Stimulated activated CD4-positive, alpha-beta T cell treated with anti-CD3 and anti-CD28 coated beads, Interleukin-2, amount 100 ng/mL, for 24 hours (primary cell): Measurements from ENCODE around the gene ARID4B.
"Not testable (repeated sequence)": the region's sequence is repeated elsewhere in the genome, so short reads cannot be mapped to it uniquely, and the experiment has no call there.

Experiments used
- DNase-seq, 2 donors: peaks; one replicate each; pipeline ENCODE4 v3.0.0-alpha.2; 2020

The ARID4B gene

DNA sequence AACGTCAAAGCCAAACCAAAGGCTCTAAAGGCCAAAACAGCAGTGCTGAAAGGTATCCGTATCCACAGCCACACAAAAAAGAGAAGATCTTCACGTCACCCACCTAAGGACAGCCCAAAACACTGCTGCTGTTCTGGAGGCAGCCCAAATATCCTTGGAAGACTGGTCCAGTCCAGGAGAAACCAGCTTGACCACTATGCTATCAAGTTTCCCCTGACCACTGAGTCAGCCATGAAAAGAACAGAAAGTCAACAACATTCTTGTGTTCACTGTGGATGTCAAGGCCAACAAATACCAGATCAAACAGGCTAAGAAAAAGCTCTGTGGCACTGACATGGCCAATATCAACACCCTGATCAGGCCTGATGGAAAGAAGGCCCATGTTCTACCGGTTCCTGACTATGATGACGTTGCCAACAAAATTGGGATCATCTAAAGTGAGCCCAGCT is 32.1 kb downstream of the ARID4B start:
- no peak for DNase-seq

DNA sequence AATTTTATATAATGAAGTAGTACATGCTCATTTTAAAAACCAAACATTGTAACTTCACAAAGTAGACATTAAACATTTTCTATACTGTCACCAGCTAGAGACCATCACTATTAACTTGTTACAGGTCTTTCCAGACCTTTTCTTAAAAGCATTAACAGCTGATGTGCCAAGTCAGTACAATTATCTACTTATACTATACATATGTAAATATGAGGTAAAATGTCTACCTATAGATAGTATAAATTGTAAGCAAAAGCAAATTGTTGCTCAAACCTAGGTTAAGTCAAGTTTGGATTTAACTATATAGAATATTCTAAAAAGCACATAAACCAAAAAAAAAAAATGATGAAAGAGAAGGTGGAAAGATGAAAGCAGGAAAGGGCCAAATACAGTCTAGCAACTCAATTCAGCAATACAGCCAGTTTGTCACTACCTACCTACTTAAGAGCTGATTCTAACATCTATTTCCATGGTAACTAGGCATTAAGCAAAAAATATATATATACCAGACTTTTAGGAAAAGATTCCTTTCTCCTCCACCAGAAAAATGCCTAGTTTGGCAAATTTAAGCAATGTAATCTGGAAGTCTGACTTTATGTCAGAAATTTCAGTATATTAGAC is 34.5 kb downstream of the ARID4B start:
- no peak for DNase-seq

DNA sequence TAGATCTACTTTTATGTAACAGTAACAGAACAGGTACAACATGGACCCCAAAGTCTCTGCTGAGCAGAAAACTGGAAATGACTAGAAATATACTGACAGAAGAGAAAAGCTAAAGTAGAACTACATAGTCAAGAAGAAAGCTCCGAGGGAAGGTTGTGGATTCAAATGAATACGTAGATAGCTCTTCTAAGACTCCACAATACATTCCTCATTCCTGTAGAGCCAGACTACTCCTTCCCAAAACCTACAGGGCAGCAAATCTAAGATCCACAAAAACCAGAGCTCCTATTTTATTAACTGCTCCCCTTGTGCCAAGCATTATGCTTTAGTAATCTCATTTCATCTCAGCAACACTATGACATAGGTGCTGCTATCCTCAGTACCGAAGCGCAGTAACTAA is 35.2 kb downstream of the ARID4B start:
- no peak for DNase-seq

DNA sequence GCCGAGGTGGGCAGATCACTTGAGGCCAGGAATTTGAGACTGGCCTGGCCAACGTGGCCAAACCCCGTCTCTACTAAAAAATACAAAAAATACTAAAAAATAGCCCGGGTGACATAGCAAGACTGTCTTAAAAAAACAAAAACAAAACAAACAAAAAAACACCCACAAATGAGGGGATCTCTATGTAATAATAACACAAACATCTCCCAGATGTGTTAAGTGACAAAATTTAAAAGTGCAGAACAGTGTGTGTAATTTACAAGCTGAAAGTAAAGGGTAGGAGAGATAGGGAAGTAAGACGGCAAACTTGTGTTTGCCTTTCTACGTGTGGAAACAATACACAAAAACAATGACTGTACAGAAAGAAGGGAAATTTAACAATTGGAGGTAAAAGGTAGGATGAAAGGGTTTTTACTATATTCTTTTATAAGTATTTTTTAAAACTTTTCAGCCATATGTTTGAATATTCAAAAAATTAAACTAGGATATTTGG is 36.3 kb downstream of the ARID4B start:
- DNase-seq = no peak

DNA sequence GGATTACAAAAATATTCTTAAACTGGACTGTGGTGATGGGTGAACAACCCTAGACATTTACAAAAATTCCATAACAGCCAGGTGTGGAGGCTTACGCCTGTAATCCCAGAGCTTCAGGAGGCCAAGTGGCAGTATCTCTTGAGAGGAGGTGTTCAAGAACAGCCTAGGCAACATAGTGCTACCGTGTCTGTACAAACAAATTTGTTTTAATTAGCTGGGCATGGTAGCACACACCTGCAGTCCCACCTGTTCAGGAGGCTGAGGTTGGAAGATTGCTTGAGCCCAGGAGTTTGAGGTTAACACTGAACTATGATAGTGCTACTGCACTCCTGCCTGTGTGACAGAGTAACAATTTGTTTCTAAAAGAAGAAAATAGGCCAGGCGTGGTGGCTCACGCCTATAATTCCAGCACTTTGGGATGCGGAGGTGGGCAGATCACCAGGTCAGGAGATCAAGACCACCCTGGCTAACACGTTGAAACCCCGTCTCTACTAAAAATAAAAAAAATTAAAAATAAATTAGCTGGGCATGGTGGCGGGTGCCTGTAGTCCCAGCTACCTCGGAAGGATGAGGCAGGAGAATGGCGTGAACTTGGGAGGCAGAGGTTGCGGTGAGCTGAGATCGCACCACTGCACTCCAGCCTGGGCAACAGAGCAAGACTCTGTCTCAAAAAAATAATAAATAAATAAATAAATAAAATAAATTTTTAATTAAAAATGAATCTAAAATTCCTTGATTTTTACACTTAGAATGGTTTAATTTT is 37.1 kb downstream of the ARID4B start:
- DNase-seq = no peak

DNA sequence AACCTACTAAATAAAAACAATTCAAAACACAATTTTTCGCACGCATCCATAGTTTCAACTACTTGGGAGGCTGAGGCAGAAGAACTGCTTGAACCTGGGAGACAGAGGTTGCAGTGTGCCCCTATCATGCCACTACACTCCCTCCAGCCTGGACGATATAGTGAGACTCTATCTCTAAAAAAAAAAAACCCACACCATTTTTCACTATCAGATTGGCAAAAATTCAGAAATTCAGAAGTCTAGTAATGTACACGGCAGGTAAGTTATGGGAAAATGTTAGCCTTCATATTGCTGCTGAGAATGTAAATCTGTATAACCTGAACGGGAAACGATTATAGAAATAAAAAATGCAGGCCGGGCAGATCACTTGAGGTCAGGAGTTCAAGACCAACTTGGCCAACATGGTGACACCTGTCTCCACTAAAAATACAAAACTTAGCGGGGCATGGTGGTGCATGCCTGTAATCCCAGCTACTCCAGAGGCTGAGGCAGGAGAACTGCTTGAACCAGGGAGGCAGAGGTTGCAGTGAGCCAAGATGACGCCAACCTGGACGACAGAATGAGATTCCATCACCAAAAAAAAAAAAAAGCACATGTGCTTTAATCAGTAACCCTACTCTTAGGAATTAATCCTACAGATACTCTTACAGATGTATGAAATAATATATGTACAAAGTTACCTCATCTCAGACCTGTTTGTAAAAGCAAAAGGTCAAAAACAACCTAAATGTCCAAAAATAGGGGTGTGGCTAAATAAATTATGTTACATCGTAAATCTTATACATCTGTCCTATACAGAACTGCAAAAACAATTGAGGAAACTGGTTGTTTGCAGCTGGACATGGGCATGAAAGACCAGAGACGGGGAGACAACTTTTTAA is 37.9 kb downstream of the ARID4B start:
- DNase-seq = no peak

DNA sequence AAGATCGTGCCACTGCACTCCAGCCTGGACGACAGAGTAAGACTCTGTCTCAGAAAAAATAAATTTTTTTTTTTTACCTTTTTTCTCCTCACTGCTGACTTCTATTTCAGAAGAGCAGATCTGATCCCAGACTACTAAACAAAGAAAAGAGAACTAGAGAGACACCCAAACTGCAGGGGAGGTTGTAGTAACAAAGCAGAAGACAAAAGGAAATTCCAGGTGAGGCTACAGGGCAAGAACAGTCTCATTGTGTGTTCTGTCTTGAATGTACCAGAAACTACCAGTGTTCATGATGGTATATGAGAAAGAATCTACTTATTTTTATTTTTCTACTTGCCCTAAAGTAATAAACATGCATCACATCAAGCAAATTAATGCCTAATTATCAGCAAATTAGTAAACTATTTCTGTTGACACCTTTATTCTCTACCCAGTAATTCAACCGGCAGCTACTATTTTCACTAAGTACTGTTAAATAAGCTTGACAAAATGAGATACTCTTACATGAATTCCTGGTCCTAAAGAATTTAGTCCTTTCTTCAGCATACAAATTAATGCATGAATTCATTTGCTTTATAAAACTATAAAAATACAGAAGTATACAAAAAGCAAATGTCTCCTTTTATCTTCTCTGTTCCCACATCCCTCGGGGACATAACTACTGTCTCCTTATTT is 40.6 kb downstream of the ARID4B start:
- no peak for DNase-seq

DNA sequence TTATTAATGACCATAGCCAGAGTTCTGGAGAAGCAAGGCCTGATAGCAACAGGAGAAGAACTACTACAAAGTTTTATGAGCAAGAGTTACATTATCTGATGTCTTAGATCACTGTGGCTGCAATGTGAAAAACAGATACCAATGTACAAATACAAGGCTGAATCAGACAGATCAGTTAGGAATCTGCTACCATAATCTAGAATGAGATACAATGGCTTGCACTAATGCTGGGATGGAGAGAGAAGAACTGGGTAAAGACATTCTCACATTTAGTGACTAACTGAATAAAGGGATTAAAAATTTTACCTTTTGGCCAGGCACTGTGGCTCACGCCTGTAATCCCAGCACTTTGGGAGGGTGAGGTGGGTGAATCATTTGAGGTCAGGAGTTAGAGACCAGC is 41.3 kb downstream of the ARID4B start:
- no peak for DNase-seq

DNA sequence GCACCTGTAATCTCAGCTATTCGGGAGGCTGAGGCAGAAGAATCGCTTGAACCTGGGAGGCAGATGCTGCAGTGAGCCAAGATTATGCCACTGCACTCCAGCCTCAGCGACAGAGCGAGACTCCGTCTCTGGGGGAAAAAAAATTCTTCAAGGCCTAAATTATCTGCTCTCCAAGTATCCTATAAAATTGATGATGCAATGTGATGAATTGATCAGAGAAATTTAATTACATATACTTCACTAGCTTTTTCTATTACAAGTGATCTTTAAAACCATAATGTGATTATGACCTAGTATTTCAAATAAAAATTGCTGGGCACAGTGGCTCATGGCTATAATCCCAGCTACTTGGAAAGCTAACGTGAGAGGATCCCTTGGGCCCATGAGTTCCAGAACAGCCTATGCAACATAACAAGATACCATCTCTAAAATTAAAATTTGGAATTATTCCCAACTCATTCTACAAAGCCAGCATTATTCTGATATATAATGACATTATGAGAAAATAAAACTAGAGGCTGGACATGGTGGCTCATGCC is 43.7 kb downstream of the ARID4B start:
- no peak for DNase-seq

DNA sequence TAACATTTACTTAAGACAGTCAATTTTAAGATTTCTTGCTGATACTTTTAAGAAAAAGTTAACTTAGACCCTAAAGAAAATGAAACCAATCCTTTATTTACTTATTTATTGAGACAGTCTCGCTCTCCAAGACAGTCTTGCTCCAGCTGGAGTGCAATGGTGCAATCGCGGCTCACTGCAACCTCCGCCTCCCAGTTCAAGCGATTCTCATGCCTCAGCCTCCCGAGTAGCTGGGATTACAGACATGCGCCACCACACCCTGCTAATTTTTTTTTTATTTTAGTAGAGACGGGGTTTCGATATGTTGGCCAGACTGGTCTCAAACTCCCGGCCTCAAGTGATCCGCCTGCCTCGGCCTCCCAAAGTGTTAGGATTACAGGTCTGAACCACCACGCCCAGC is 44.3 kb downstream of the ARID4B start:
- DNase-seq = not testable (repeated sequence)

DNA sequence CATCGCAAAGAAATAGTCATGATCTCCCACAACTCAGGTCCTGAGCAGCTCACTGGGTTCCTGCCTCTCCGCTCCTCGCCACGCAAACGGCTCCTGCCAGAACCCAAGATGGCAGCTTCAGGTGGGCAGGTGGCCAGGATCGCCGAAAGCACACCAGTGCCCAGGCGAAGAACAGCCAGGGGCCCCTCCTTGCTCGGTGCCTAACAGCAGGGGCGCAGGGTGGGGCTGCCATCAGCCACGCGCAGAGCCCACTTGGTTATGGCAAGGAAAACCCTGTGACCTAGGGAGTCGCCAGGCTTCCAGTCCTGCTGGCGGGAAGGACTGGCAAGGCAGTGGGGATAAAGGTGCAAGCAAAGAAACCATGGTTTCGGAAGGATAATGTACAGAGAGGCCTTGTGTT is 47.5 kb downstream of the ARID4B start:
- DNase-seq = no peak

DNA sequence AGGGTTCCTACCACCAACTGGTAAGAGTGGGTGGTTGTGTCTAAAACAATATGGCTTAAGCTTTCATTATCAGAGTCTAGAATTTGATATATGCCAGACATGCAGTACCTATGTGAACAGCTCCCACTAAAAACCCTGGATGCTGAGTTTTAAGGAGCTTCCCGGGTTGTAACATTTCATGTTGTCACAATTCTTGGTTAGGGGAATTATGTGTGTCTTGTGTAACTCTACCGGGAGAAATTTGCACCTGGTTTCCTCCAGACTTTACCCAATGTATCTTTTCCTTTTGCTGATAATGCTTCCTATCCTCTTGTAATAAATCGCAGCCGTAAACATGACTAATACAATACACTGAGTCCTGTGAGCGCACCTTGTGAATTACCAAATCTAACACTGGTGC is 48.3 kb downstream of the ARID4B start:
- DNase-seq = no peak

DNA sequence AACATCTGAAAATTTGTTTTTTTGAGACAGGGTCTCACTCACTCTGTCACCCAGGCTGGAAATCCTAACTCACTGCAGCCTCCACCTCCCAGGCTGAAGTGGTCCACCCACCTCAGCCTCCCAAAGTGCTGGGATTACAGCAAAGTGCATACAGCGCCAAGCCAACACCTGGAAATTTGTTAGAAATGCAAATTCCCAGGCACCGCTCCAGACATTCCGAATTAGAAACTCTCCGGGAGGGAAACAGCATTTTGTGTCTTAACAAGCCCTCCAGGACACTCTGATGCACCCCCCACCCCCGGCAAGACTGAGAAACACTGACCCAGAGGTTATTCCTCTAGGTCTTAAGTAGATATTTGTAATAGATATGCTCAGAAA is 49.1 kb downstream of the ARID4B start:
- DNase-seq = no peak

DNA sequence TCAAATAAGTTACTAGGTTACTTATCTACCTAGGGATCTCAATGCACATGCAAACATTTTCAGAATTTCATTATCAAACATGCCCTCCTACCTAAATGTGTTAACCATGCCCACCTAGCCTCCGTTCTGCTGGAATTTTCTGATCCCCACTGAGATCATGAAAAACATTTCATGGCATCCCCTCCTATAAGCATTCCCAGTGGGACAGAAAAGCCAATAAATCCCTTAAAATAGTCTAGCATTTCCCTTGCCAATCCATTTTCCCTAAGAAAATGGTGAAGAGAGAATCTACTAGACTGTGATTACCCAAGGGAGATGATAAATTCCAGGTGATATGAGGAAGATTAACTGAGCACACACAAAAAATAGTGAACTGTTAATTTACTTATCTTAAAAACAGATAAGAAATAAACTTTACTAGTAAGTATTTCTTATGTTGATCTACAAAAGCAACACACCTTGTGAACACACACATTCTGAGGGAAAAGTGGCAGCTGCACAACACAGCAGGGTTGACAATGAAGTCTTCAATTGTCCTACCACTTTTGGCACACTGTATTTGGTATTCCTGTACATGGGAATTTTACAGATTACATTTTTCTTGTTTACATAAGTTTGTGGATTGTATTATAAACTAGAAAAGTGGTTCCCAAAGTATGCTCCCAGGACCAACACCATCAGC is 49.6 kb downstream of the ARID4B start:
- DNase-seq = no peak

DNA sequence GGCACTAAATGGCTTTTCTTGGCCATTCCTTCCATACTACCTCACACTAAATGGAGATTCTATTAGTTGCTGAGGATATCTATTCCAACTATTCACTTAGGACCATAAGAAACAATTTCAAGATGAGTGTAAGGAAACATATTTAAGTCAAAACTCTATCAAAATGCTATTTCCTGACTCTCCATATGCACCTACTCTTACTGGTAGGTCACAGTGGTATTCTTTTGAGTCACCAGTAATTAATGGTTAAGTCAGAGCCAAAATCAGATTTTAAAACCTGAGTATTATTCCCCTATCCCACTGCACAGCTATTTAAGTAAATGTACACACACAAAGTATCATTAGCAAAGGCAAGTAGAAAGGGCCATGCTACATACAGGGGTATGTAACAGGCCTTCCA is 50.3 kb downstream of the ARID4B start:
- no peak for DNase-seq

DNA sequence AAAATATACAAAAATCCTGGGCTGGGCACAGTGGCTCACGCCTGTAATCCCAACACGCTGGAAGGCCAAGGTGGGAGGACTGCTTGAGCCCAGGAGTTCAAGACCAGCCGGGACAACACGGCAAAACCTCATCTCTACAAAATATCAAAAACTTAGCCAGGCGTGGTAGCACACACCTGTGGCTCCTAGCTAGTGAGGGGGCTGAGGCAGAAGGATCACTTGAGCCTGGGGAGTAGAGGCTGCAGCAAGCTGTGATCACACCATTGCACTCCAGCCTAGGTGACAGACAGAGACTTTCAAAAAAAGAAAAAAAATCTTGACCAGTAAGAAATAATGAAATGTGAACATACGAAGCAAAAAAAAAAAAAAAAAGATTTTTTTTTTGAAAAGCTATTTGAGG is 52.1 kb downstream of the ARID4B start:
- no peak for DNase-seq

DNA sequence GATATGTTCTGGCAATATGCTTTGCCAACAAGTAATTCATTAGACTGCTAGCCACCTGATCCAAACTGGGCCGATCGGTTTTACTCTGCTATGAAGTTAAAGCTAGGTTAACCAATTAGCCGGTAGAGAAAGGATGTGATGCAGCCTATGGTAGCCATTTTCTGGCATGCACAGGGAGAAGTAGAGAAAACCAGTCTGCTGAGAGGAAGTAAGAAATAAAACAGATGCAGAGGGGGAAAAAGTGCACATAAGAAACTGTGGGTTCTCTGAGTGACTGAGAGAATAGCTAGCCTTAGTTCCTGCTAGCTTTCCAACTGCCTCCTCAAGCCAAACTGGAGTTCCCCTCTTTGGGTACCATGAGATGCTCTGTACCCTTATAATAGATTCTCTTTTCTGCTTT is 52.8 kb downstream of the ARID4B start:
- no peak for DNase-seq

DNA sequence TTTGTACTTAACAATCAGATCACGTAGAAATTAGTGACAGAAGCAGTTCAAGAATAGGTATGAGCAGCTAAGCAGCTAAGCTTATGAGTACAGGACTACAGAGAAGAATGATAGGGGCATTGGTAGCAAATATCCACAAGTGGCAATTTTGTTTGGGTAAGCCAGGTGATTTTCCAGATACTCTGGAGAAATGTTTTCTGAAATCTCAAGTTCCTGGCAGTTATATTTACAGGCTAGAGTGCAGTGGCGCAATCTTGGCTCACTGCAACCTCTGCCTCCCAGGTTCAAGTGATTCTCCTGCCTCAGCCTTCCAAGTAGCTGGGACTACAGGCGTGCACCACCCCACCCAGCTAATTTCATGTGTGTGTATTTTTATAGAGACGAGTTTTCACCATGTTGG is 55.1 kb downstream of the ARID4B start:
- no peak for DNase-seq

DNA sequence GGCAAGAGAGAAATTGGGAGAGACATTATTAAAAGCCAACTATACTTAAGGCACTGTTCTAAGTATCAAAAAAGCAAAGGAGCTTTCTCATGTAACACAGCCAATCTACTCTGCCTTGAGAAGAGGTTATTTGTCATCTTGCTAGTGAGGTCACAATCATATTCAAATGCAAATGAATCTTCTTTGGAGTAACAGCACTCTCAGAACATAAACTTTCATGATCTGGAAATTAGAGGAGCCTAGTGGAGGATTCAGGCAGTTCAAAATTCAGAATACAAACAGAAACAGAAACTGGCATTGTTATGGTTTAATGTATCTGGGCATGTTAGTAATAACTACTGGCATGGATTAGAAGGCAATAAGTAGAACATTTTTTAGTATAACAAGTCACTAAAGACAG is 57.4 kb downstream of the ARID4B start:
- DNase-seq = no peak

DNA sequence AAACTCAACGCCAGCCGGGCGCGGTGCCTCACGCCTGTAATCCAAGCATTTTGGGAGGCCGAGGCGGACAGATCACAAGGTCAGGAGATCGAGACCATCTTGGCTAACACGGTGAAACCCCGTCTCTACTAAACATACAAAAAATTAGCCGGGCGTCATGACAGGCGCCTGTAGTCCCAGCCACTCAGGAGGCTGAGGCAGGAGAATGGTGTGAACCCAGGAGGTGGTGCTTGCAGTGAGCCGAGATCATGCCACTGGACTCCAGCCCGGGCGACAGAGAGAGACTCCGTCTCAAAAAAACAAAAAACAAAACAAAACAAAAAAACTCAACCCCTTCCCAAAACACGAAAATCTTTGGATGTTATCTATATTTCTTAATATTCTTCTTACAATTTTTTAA is 58.0 kb downstream of the ARID4B start:
- DNase-seq = not testable (repeated sequence)

DNA sequence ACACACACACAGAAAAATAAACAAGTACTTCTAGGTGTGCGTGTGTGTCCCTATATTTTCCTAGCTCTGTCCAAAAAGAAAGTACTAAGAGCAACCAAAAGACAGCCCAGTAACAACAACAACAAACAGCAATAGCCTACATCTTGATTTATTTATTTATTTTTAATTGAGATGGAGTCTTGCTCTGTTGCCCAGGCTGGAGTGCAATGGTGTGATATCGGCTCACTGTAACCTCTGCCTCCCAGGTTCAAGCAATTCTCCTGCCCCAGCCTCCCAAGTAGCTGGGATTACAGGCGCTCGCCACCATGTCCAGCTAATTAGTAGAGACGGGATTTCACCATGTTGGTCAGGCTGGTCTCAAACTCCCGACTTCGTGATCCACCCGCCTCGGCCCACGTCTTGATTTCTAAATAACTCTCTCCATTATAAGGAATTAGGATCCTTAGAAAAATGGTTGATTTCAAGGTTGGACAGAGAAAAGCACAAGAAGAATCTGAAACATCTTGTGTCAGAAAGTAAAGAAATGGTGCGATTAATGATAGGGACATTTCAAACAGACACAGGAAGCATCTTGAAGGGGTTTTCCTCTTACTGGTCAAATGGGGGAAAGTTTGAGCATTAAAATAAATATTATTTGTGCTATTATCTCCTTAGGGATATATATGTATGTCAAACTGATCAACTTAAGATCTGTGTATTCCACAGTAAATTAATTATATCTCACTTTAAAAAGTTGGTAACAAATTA is 59.4 kb downstream of the ARID4B start:
- DNase-seq = no peak
